Bronchial epithelial cell (primary cell): ENCODE measurements around the gene CDK4. TPM values are rescaled to one million over a fixed set of nuclear protein-coding genes. Genes with fewer than 3 reads are reported as not detected.
A peak's percentile ranks its signal among the peaks of the same experiment; 100 is the strongest.

Source experiments
- DNase-seq: peaks from one replicate; pipeline ENCODE4 v3.0.0-alpha.2; 2010; ENCODE audit warnings: low read depth
- FAIRE-seq: peaks from 2 replicates; lab custom pipeline; 2011; peaks lifted over from hg19 to GRCh38; lab: Jason Lieb, UNC
- H3K27me3 ChIP-seq: 2 replicates; pipeline ENCODE4 v1.5.1; 2011; ENCODE audit warnings: low read length; ENCODE audit not compliant: control insufficient read depth, insufficient read depth
- H3K36me3 ChIP-seq: 2 replicates; pipeline ENCODE4 v1.5.1; 2011; ENCODE audit warnings: low read length; ENCODE audit not compliant: control insufficient read depth, insufficient read depth
- H3K4me3 ChIP-seq: 2 replicates; pipeline ENCODE4 v1.5.1; 2011; ENCODE audit warnings: mild to moderate bottlenecking, low read depth, low read length, control low read depth
- total RNA-seq: library from RNA; depleted of rRNA; stranded (reverse); fragments of >200 nt; gene quantifications from 2 replicates; pipeline ENCODE4 v1.2.1, GENCODE V29; 2014
- TF ChIP-seq, protein P1 (sequence below): IDR thresholded peaks from 2 replicates; pipeline ENCODE4 v1.5.1; 2011; ENCODE audit warnings: mild to moderate bottlenecking, moderate library complexity, low read length, control low read depth, inconsistent platforms; ENCODE audit not compliant: insufficient read depth, severe bottlenecking

CDK4 gene
- total RNA-seq, 1 donor from 2014 or later, result 113 TPM

- no peaks in the 10 kb centered on the region for H3K27me3 ChIP-seq
- H3K4me3 ChIP-seq, result no peak overlapping the region
- DNase-seq (no peak), FAIRE-seq (no peak)
- peaks cover 2% of the 10 kb centered on the region for H3K36me3 ChIP-seq
- TF ChIP-seq, protein P1, sequence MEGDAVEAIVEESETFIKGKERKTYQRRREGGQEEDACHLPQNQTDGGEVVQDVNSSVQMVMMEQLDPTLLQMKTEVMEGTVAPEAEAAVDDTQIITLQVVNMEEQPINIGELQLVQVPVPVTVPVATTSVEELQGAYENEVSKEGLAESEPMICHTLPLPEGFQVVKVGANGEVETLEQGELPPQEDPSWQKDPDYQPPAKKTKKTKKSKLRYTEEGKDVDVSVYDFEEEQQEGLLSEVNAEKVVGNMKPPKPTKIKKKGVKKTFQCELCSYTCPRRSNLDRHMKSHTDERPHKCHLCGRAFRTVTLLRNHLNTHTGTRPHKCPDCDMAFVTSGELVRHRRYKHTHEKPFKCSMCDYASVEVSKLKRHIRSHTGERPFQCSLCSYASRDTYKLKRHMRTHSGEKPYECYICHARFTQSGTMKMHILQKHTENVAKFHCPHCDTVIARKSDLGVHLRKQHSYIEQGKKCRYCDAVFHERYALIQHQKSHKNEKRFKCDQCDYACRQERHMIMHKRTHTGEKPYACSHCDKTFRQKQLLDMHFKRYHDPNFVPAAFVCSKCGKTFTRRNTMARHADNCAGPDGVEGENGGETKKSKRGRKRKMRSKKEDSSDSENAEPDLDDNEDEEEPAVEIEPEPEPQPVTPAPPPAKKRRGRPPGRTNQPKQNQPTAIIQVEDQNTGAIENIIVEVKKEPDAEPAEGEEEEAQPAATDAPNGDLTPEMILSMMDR, result no peak
Measured at GRCh38 chr12:57757771-57758170, 5.7 kb upstream of the CDK4 start.

- TF ChIP-seq, protein P1, result peak; percentile 86
- DNase-seq (no peak), FAIRE-seq (no peak)
- no peaks in the 10 kb centered on the region for H3K27me3 ChIP-seq
- peaks cover 2% of the 10 kb centered on the region for H3K36me3 ChIP-seq
- H3K4me3 ChIP-seq, result peak overlapping the region; percentile 45
Measured at GRCh38 chr12:57756406-57757341, 4.6 kb upstream of the CDK4 start.

- Histone ChIP-seq H3K36me3 (peaks cover 4% of the 10 kb centered on the region), H3K27me3 (no peaks in the 10 kb centered on the region), H3K4me3 (peak overlapping the region; percentile 45)
- TF ChIP-seq, protein P1, result no peak
- no peak for FAIRE-seq
- no peak for DNase-seq
Measured at GRCh38 chr12:57755454-57756372, 3.6 kb upstream of the CDK4 start.

- no peak for DNase-seq
- Histone ChIP-seq H3K4me3 (peak overlapping the region; percentile 45), H3K36me3 (peaks cover 7% of the 10 kb centered on the region), H3K27me3 (no peaks in the 10 kb centered on the region)
- TF ChIP-seq, protein P1, result no peak
- FAIRE-seq, result no peak
Measured at GRCh38 chr12:57755194-57755453, 3.0 kb upstream of the CDK4 start.

- peak; percentile 7 for FAIRE-seq
- DNase-seq, result peak; percentile 76
- Histone ChIP-seq H3K4me3 (peak within 1 kb of the TSS; percentile 45), H3K36me3 (peaks cover 7% of the 10 kb centered on the region), H3K27me3 (no peaks in the 10 kb centered on the region)
- TF ChIP-seq, protein P1, result no peak
Measured at GRCh38 chr12:57754411-57755193, 2.5 kb upstream of the CDK4 start, which contains the start of gene MARCHF9. Gene MARCHF9, plus strand, starts transcription at chr12:57755103. Its CDS starts 426 bp downstream, at chr12:57755529.
